HG03439 (cell line): Measurements from ENCODE around the gene IRS1.
"Not testable (repeated sequence)": the region's sequence is repeated elsewhere in the genome, so short reads cannot be mapped to it uniquely, and the experiment has no call there.

Source experiments
- ATAC-seq: cut with Tn5 transposase; IDR thresholded peaks from one replicate; pipeline ENCODE4 v1.9.1; 2021; ENCODE audit warnings: mild to moderate bottlenecking, moderate library complexity; ENCODE audit not compliant: unreplicated experiment

Gene IRS1, protein sequence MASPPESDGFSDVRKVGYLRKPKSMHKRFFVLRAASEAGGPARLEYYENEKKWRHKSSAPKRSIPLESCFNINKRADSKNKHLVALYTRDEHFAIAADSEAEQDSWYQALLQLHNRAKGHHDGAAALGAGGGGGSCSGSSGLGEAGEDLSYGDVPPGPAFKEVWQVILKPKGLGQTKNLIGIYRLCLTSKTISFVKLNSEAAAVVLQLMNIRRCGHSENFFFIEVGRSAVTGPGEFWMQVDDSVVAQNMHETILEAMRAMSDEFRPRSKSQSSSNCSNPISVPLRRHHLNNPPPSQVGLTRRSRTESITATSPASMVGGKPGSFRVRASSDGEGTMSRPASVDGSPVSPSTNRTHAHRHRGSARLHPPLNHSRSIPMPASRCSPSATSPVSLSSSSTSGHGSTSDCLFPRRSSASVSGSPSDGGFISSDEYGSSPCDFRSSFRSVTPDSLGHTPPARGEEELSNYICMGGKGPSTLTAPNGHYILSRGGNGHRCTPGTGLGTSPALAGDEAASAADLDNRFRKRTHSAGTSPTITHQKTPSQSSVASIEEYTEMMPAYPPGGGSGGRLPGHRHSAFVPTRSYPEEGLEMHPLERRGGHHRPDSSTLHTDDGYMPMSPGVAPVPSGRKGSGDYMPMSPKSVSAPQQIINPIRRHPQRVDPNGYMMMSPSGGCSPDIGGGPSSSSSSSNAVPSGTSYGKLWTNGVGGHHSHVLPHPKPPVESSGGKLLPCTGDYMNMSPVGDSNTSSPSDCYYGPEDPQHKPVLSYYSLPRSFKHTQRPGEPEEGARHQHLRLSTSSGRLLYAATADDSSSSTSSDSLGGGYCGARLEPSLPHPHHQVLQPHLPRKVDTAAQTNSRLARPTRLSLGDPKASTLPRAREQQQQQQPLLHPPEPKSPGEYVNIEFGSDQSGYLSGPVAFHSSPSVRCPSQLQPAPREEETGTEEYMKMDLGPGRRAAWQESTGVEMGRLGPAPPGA (N-terminal part only)

GRCh38 chr2:226799211-226799975, at the start of gene IRS1:
IRS1 (minus strand) TSS chr2:226799820; CDS start chr2:226798738, 1,082 bp downstream.
- ATAC-seq: peak; percentile 42

GRCh38 chr2:226849349-226849748, 49.7 kb upstream of the IRS1 start:
- no peak for ATAC-seq

DNA sequence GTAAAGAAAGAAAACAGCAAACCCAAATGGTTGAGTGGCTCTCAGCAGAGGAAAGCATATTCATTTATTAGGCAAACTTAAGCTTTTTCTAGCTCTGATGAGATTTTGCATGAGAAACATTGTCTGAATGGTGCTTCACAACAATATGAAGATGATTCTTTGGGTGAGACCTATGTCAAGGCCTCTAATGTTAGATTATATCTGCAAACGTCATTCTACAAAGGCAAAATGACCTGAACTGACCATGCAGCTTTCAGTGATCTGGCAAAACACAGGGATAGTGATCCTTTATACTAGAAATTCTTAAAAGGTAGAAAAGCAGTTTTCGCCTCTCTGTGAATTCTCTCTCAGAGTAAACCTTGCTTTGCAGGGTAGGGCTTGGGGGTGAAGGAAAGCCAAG, 47.9 kb upstream of the IRS1 start:
- ATAC-seq: no peak

DNA sequence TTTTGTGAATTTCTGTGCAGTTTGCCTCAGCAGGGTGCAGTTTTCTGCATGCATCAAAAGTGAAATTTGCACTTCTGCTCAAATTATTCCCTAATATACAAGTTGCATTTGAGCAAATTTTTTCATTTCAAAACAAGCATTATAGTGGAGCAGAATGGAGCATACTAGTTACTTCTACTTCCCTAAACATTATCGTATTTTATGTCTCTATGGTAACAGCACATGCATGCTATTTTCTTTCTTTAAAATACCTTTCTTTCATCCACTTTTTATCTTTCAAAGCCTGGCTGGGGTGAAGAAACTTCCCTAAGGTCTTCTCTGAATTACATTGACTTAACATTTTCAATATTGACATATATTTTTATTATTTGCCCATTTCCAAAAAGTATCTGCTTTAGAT, 47.5 kb upstream of the IRS1 start:
- ATAC-seq: no peak

DNA sequence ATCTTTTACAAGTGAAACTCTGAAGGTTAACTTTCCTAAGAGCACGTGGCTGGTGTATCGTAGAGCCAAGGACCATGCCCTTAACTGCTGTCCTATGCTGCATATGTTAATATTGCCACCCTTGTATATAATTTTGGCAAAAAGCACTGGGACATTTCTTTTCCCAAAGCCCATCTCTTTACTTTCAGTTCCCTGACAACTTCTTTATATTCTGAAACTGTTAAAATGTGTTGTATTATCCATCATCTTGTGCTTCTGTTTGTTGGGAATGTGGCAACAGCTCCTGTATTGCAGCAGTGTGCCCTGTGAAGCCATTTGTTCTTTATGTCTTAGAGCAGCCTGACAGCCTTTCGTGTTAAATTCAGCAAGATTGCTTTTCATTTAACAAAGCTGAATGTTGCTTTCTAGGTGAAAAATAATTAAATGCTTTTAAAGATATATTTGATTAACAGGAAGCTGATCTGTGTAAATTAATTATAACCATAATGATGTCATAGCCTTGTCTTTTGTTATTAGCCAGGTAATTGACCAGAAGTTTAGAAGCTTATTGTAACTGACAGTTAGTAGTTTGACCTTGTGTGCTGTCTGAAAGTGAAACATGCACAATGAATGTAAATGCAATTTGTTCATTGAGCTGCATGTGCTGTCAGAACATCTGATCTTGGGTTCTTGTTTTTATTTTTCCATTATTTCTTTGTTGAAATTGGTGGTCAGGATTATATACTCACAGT, 45.9 kb upstream of the IRS1 start:
- ATAC-seq: peak; percentile 69

DNA sequence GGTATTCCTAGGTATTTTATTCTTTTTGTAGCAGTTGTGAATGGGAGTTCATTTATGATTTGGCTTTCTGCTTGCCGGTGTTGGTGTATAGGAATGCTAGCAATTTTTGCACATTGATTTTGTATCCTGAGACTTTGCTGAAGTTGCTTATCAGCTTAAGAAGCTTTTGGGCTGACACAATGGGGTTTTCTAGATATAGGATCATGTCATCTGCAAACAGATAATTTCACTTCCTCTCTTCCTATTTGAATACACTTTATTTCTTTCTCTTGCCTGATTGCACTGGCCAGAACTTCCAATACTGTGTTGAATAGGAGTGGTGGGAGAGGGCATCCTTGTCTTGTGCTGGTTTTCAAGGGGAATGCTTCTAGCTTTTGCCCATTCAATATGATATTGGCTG, 43.4 kb upstream of the IRS1 start:
- not testable (repeated sequence) for ATAC-seq

GRCh38 chr2:226839951-226840350, 40.3 kb upstream of the IRS1 start:
- ATAC-seq: no peak

DNA sequence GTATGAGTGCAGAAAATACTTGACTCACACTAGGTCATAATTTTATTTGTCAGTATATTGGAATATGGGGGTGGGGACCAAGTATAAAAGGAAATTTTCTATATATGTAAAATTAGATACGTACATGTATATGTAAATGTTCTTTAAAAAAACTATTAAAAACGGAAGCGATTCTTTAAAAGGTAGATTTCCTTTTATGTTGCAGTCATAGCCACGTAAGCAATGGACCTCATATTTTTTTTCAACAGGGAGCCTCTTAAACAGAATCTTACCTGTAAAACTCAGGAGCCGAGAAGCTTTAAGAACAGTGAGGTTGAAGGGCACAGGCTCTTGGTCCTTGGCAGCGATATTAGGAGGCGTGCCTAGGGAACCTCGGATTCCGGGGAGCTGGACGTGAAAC, 39.5 kb upstream of the IRS1 start:
- ATAC-seq: no peak

GRCh38 chr2:226838722-226839121, 39.1 kb upstream of the IRS1 start:
- no peak for ATAC-seq

DNA sequence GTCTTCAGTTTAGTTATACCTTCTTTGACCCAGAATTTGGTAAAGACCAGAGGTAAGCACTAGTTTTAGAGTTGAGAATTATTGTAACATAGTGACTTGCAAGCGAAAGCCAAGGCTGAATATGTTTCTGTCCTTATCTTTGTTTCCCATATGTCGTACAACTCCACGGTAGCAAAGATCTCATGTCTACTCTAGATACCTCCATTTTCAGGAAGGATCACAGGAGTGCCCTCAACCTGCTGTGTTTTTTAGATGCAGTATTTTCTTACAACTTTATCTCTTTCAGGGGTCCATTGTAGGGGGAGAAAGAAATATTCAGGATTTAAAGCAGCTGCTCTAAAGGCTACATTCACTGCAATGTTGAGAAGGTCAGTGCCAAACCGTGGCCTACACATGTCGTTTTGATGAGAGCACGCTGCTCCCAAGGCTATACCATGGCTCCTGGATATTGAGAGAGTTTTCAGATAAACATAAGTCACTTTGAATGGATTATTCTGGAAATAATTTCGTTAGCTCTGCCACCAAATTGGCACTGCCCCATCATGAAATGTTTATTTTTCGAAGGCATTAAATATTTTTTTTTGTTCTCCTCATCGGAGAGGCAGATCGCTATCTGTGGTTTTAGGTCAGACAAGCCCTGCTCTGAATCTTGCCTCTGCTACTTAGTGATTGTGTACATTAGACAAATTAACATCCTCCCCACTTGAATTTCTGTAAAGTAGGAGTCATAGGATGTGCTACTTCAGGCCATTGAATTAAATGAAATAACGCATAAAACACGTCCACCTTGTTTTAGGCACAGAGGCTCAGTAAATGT, 38.4 kb upstream of the IRS1 start:
- ATAC-seq: no peak

DNA sequence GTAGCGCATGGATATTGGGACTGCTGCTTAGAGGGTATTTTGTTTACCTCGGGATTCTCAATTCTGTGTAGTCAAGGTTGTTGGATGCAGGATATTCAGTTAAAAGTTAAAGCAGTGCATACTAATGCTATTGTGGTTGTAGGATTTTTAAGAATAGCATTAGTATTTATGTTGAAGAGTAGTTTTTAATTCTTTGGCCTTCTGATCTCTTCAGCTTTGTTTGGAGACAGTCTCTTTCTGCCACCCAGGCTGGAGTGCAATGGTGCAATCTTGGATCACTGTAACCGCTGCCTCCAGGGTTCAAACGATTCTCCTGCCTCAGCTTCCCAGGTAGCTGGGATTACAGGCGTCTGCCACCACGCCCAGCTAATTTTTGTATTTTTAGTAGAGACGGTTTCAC, 37.7 kb upstream of the IRS1 start:
- ATAC-seq: no peak

DNA sequence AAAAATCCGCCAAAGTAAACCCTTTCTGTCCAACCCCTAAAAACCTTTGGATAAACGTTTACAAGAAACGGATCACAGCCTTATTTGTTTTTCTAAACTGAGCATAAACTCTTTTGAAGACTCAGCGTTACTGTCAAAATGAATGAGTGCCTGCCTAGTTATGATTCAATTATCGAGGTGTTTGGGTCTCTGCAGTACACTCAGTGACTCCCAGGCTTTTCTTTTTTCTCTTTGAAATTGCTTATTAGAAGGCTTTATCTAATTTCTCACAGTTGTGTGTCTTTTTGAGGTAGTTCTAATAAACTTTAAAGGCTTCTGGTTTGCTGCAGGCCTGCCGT, 36.9 kb upstream of the IRS1 start:
- ATAC-seq: peak; percentile 18

GRCh38 chr2:226835796-226836547, 36.4 kb upstream of the IRS1 start, which contains the start of gene RHBDD1:
RHBDD1 (plus strand) TSS chr2:226836054; CDS start chr2:226864694, 28,640 bp downstream.
- peak; percentile 85 for ATAC-seq

DNA sequence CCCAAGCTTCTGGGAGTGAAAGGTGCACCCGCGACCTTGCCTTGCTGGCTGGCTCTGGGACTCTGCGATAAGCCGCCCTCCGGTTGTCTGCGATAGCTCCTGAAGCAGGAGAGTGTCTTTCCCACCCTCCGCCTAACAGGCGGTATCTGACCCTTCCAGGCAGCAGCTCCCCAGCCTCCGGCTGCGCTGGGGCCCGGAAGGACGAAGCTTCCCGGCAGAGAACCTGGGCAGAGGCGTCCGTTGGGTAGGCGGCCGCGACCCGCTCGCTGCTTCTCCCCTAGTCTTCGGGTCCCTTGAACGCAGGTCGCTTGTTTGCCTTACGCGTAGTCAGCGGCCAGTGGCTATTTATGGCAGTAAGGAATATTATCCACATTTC, 35.8 kb upstream of the IRS1 start:
- peak; percentile 26 for ATAC-seq

GRCh38 chr2:226834880-226835279, 35.3 kb upstream of the IRS1 start:
- ATAC-seq: not testable (repeated sequence)

GRCh38 chr2:226832061-226832460, 32.4 kb upstream of the IRS1 start:
- no peak for ATAC-seq

DNA sequence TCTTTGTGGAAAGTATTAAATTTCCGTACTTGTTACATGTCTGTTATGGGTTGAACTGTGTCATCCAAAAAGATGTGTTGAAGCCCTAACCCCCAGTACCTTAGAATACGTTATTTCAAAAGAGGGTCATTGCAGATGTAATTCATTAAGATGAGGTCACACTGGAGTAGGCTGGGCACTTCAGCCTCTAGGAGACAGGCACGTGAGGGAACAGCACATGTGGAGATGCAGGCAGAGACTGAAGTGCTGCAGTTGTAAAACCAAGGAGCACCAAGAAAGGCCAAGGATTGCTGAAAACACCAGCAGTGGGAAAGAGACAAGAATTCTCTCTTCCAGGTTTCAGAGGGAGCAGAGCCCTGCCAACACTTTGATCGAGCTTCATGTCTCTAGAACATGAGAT, 31.6 kb upstream of the IRS1 start:
- ATAC-seq: no peak

DNA sequence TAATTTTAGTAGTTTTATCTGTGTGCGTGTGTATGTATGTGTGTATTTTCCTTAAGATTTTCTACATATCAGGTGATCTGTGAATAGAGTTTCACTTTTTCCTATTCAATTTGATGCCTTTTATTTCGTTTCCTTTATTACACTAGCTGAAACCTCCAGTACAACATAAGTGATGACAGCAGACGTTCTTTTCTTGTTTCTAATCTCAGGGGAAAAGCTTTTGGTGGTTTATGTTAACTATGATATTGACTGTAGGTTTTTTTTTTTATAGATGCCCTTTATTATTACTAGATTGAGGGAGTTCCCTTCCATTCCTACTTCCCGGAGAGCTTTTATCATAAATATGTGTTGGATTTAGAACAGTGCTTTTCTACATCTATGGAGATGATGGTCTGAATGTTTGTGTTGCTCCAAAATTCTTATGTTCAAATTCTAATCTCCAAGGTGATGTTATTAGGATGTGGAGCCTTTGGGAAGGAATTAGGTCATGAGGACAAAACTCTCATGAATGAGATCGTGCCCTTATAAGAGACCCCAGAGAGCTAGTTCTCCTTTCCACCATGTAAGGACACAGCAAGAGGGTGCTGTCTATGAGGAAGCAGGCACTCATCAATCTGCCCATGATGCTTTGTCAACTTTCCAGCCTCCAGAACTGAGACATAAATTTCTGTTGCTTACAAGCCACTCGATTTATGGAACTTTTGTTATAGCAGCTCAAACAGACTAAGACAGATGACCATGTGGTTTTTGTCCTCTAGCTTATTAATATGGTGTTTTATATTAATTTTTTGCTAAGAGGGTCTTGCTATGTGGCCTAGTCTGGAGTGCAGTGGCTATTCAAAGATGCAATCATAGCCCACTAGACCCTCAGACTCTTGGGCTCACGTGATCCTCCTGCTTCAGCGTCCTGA, 30.4 kb upstream of the IRS1 start:
- ATAC-seq: no peak
